ENCODE results near the gene LIN54.
A peak's percentile ranks its signal among the peaks of the same experiment; 100 is the strongest.
"Not testable (repeated sequence)": the region's sequence is repeated elsewhere in the genome, so short reads cannot be mapped to it uniquely, and the experiment has no call there.

LIN54 gene

GRCh38 chr4:83009529-83009928 lies 1.1 kb downstream of the LIN54 start:
- H3K4me1 ChIP-seq (ENCODE audit: control insufficient read depth in 1 of 2, insufficient read depth in 1 of 2, low read depth in 1 of 2, low read length in 1 of 2) = peaks cover 38 to 43% of the 10 kb centered on the region in 2 experiments
- peak overlapping the region; percentile 95 for H3K27ac ChIP-seq
- no peaks in the 10 kb centered on the region for H3K9me3 ChIP-seq
- no peaks in the 10 kb centered on the region for H3K36me3 ChIP-seq
- TF ChIP-seq, protein P1, sequence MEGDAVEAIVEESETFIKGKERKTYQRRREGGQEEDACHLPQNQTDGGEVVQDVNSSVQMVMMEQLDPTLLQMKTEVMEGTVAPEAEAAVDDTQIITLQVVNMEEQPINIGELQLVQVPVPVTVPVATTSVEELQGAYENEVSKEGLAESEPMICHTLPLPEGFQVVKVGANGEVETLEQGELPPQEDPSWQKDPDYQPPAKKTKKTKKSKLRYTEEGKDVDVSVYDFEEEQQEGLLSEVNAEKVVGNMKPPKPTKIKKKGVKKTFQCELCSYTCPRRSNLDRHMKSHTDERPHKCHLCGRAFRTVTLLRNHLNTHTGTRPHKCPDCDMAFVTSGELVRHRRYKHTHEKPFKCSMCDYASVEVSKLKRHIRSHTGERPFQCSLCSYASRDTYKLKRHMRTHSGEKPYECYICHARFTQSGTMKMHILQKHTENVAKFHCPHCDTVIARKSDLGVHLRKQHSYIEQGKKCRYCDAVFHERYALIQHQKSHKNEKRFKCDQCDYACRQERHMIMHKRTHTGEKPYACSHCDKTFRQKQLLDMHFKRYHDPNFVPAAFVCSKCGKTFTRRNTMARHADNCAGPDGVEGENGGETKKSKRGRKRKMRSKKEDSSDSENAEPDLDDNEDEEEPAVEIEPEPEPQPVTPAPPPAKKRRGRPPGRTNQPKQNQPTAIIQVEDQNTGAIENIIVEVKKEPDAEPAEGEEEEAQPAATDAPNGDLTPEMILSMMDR (IDR thresholded peaks at IDR 0.05) = no peak
- no peaks in the 10 kb centered on the region for H3K27me3 ChIP-seq
- H3K4me3 ChIP-seq (ENCODE audit: low read depth in 1 of 2, low read length in 1 of 2) = peak overlapping the region; percentile 87 to 88

DNA sequence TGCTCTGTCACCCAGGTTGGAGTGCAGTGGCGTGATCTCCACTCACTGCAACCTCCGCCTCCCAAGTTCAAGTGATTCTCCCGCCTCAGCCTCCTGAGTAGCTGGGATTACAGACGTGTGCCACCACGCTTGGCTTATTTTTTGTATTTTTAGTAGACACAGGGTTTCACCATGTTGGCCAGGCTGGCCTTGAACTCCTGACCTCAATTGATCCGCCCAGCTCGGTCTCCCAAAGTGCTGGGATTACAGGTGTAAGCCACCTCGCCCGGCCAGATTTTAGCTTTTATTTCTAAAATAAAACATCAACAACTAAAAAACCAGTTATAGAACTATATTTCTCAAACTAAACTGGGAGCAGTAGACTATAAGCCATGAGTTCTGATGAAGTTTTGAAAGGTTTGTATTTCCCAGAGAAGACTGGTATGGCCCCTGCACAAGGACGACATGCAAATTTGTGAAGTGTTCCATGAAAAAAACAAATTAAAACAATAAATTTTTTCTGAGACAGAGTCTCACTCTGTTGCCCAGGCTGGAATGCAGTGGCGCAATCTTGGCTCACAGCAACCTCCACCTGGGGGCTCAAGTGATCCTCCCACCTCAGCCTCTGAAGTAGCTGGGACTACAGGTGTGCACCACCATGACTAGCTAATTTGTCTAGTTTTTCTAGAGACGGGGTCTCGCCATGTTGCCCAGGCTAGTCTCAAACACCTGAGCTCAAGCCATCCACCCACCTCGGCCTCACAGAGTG lies 7.4 kb downstream of the LIN54 start:
- not testable (repeated sequence) for H3K27ac ChIP-seq; H3K4me3 ChIP-seq (ENCODE audit: low read depth in 1 of 2, low read length in 1 of 2); H3K9me3 ChIP-seq; H3K27me3 ChIP-seq; H3K36me3 ChIP-seq
- peaks cover 11% of the 10 kb centered on the region in 2 experiments for H3K4me1 ChIP-seq (ENCODE audit: control insufficient read depth in 1 of 2, insufficient read depth in 1 of 2, low read depth in 1 of 2, low read length in 1 of 2)

DNA sequence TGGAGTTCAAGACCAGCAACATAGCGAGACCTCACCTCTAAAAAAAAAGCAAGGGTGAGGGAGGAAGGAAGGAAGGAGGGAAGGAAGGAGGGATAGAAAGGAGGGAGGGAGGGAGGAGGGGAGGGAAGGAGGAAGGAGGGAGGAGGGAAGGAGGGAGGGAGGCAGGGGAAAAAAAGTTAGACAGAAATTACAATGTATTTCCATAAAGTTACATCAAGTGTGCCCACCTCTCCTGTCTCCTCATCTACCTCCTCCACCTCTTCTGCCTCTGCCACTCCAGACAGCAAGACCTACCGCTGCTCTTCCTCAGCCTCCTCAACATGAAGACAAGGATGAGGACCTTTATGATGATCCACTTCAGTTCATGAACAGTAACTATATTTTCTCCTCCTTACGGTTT lies 8.3 kb downstream of the LIN54 start:
- no peaks in the 10 kb centered on the region for H3K36me3 ChIP-seq
- no peaks in the 10 kb centered on the region for H3K9me3 ChIP-seq
- no peak overlapping the region for H3K27ac ChIP-seq
- no peaks in the 10 kb centered on the region for H3K27me3 ChIP-seq
- H3K4me1 ChIP-seq (ENCODE audit: control insufficient read depth in 1 of 2, insufficient read depth in 1 of 2, low read depth in 1 of 2, low read length in 1 of 2) = peaks cover 11% of the 10 kb centered on the region in 2 experiments
- H3K4me3 ChIP-seq (ENCODE audit: low read depth in 1 of 2, low read length in 1 of 2) = no peak overlapping the region
- TF ChIP-seq, protein P1 (IDR thresholded peaks at IDR 0.05) = no peak

DNA sequence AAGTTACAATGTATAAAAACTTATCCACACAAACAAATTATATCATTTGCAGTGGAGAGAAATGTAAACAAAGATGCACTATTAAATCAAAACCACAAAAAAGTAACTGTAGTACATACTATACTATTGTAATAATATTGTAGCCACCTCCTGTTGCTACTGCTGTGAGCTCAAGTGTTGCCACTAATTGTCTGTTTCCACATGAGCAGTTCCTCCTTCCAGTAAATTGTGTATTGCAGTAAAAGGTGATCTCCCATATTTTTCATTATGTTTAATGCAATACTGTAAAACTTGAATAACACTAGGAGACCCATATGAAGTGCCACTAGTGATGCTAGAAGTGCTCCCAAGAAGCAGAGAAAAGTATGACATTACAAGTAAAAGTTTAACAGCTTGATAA lies 11.7 kb downstream of the LIN54 start:
- H3K27me3 ChIP-seq = no peaks in the 10 kb centered on the region
- H3K27ac ChIP-seq = peak overlapping the region; percentile 53
- no peaks in the 10 kb centered on the region for H3K9me3 ChIP-seq
- peaks cover 8 to 11% of the 10 kb centered on the region in 2 experiments for H3K4me1 ChIP-seq (ENCODE audit: control insufficient read depth in 1 of 2, insufficient read depth in 1 of 2, low read depth in 1 of 2, low read length in 1 of 2)
- TF ChIP-seq, protein P1 (IDR thresholded peaks at IDR 0.05) = no peak
- H3K4me3 ChIP-seq (ENCODE audit: low read depth in 1 of 2, low read length in 1 of 2) = no peak overlapping the region
- H3K36me3 ChIP-seq = no peaks in the 10 kb centered on the region

GRCh38 chr4:82994834-82995233 lies 15.8 kb downstream of the LIN54 start:
- Histone ChIP-seq H3K4me3 (ENCODE audit: low read depth in 1 of 2, low read length in 1 of 2) (no peak overlapping the region), H3K36me3 (no peaks in the 10 kb centered on the region), H3K9me3 (no peaks in the 10 kb centered on the region), H3K4me1 (ENCODE audit: control insufficient read depth in 1 of 2, insufficient read depth in 1 of 2, low read depth in 1 of 2, low read length in 1 of 2) (peaks cover 11% of the 10 kb centered on the region in 2 experiments), H3K27ac (no peak overlapping the region), H3K27me3 (no peaks in the 10 kb centered on the region)
- TF ChIP-seq, protein P1 (IDR thresholded peaks at IDR 0.05) = no peak

GRCh38 chr4:82989575-82990429 lies 20.8 kb downstream of the LIN54 start:
- no peaks in the 10 kb centered on the region for H3K27me3 ChIP-seq
- TF ChIP-seq, protein P1 (IDR thresholded peaks at IDR 0.05) = no peak
- H3K36me3 ChIP-seq = no peaks in the 10 kb centered on the region
- H3K27ac ChIP-seq = peak overlapping the region; percentile 67
- H3K9me3 ChIP-seq = no peaks in the 10 kb centered on the region
- H3K4me1 ChIP-seq (ENCODE audit: control insufficient read depth in 1 of 2, insufficient read depth in 1 of 2, low read depth in 1 of 2, low read length in 1 of 2) = peaks cover 4 to 9% of the 10 kb centered on the region in 2 experiments
- H3K4me3 ChIP-seq (ENCODE audit: low read depth in 1 of 2, low read length in 1 of 2) = no peak overlapping the region

Data from neutrophil (primary cell).